GM21360 (cell line): ENCODE results near the gene KRT86.
"Not testable (repeated sequence)": the region's sequence is repeated elsewhere in the genome, so short reads cannot be mapped to it uniquely, and the experiment has no call there.

Experiments used
- ATAC-seq: cut with Tn5 transposase; IDR thresholded peaks from one replicate; pipeline ENCODE4 v1.9.1; 2021; ENCODE audit warnings: mild to moderate bottlenecking, moderate library complexity; ENCODE audit not compliant: unreplicated experiment

The KRT86 gene

DNA sequence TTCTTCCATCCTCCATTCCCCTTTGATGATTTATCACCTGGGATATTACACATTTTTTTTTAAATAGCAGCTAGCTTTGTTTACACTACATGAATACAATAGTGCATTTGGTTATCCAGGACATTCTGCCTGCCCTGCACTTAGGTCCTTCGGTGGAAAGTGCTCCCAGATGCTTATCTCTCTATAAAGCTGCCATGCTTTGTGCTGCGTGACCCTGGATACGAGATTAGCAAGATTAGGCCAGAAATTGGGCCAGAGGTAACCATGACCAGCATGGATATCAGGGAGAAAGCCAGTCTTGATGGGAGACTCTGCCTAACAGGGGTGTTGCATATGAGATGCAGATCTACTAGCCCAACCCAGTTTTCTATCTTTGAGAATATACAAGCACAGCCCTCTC lies 58.9 kb downstream of the KRT86 start:
- ATAC-seq = no peak

GRCh38 chr12:52334185-52334584 lies 59.7 kb downstream of the KRT86 start:
- ATAC-seq = no peak

GRCh38 chr12:52335598-52336262 lies 61.3 kb downstream of the KRT86 start:
- ATAC-seq = no peak

- ATAC-seq = no peak
Observed at GRCh38 chr12:52336641-52337040, 62.2 kb downstream of the KRT86 start.

- no peak for ATAC-seq
Observed at GRCh38 chr12:52337054-52337453, 62.6 kb downstream of the KRT86 start.

DNA sequence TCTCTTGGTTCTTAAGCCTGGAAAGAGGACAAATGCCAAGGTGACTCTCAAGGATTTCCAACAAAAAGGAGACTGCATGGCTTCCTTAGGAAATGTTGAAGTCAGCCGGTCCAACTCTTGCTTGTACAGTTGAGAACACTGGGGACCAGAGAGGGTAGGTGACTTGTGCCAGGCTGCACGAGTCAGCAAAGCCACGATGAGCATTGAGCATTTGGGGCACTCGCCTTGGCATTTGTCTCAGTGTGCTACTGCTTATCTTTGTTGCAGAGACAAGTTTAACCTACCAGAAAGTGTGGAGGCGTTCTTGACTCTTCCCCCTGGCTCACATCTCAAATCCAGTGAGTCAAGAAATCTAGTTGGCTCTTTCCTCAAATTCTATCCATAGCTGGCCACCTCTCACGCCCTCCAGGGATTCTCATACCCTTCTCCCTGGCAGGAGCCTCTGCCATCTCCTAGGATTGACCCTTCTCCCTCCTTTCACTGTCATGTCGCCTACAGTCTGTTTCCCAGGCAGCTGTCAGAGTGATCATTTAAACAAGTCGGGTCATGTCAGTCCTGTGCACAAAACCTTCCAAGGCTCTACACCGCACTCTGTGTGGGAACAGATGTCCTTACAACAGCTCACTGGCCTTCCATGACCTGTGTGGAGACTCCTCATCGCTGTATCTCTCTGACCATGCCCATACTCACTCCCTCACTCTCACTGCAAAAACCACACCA lies 64.0 kb downstream of the KRT86 start:
- ATAC-seq = no peak

GRCh38 chr12:52341066-52341580 lies 66.7 kb downstream of the KRT86 start:
- no peak for ATAC-seq

- no peak for ATAC-seq
Observed at GRCh38 chr12:52342781-52343490, 68.5 kb downstream of the KRT86 start.

GRCh38 chr12:52343550-52343949 lies 69.1 kb downstream of the KRT86 start:
- no peak for ATAC-seq

GRCh38 chr12:52344111-52344510 lies 69.7 kb downstream of the KRT86 start:
- ATAC-seq = no peak

DNA sequence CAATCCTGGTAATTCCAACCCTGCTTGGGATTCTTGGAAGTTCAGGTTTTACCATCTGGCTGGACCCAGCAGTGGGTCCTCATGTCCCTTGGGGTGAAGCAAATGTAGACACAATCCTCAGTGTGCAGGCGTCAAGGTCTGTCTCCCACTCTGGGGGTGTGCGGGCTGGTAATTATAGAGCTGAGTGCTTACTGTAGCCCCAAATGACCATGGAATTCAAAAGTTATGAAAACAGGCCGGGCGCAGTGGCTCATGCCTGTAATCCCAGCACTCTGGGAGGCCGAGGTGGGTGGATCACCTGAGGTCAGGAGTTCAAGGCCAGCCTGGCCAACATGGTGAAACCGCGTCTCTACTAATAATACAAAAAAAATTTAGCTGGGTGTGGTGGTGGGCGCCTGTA lies 70.6 kb downstream of the KRT86 start:
- ATAC-seq = not testable (repeated sequence)

- no peak for ATAC-seq
Observed at GRCh38 chr12:52346593-52346992, 72.1 kb downstream of the KRT86 start.

GRCh38 chr12:52347016-52347415 lies 72.6 kb downstream of the KRT86 start:
- no peak for ATAC-seq

GRCh38 chr12:52347551-52348510 lies 73.4 kb downstream of the KRT86 start:
- no peak for ATAC-seq

DNA sequence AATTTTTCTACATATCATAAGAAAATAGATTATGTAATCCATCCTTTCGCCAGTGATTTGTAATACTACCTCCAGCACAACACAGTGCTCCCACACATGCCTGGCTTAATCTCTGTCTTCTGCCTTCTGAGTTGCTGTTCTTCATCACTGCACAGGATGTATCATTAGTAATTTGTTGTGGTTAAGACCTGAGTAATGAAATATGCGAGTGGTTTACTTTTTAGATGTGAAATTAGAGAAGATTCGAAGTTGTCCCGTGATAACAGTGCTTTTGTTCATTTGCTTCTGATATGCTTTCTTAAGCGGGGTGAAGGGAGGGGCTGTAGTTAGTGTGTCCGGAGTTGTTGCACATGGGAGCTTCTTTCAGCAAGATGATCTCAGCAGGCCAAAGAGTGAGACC lies 74.8 kb downstream of the KRT86 start:
- no peak for ATAC-seq

GRCh38 chr12:52350021-52350620 lies 75.7 kb downstream of the KRT86 start:
- no peak for ATAC-seq

DNA sequence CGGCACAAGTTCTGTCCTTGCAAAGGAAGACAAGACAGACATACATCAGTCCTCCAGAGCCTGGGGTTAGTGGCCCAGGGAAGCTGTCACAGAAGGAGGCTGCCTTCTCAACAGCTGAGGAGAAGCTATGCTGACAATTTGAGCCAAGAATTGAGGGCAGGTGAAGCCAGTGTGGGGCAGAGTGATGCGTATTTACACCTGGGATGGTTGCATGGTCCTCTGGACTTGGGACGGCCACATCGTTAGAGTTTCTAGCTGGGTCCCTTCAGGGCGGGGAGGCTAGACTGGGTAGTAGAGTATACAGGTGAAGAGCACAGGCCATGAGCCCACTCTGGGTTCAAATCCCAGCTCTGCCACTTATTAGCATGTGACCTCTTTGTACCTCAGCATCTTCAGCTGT lies 76.3 kb downstream of the KRT86 start:
- no peak for ATAC-seq

DNA sequence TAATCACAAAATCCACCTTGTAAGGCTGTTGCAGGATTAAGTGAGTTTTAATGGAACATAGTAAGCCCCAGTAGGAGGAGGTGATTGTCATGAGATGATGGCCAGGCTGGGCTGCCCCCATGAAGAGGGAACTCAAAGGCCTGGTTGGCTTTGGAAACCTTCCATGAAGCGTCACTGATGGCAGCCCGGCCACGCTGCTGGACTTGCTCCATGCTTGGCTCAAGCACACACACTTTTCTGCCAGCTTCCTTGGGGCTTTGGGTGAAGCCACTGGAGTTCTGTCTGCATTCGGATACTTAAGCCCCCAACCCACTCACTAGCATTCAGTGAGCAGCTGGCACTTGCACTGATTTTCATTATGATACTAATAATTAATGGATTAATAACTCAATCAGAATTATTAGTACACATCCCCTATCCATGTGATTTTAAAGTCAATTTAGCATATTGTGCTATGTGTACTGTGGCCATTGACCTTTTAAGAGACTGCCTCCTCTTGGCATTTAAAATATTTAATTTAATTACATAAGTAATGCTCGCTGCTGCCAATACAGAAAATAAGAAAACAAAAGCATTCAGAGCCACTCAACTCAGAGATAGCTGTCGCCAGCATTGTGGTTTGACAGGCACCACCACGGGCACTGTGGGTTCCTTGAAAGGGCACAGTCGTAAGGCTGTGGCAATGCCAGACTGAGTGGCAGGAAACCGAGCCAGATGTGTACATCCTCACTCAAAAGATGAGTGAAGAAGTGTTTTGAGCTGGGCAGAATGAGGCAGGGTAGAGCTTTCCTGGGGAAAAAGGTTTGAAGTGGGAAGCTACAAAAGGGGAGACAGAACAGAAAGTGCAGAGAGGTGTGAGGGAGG lies 77.0 kb downstream of the KRT86 start:
- no peak for ATAC-seq

DNA sequence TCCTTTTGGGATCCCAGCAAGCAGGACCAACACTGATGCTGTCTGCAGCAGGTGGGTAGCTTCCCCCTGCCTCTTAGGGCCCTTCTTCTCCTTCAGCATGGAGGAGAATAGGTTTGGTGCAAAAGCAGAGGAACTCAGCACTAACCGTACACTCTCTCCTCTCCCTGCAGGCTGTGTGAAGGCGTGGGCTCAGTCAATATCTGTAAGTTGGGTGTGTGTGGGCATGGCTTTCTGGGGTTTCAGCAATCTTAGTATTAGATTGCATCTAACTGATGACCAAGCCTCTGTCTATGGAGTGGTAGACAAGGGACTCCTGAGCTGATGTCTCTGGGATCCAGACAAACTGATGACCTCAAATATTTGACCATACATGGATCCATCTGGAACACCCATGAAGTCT lies 78.5 kb downstream of the KRT86 start:
- ATAC-seq = no peak
